ENCODE measurements around the gene DDX53.

The DDX53 gene

DNA sequence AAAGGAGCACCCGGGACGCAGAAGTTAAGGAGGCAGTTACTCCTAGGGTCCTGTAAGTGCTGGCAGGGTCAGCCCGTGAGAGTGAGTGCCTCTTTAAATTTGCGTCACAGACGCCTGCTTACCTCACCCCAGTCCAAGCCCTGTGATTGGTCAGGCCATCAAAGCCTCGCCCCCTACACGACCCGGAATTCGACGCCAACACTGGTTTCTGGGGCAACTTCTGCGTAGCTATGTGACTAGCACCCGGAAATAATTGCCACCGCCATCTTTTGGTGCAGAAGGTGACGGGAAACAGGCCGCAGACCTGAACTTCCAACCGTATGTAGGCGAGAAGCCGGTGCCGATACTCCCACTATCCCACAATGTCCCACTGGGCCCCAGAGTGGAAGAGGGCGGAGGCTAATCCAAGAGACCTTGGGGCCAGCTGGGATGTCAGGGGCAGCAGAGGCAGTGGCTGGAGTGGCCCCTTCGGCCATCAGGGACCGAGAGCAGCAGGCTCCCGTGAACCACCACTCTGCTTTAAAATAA, at the start of gene DDX53:
Gene DDX53 (plus strand): TSS at position 265 of the 528 bp plus-strand sequence. CDS start 98 bp downstream, at position 363.
- DNase-seq (ENCODE audit: low read depth in 2 of 2), result no peak

DNA sequence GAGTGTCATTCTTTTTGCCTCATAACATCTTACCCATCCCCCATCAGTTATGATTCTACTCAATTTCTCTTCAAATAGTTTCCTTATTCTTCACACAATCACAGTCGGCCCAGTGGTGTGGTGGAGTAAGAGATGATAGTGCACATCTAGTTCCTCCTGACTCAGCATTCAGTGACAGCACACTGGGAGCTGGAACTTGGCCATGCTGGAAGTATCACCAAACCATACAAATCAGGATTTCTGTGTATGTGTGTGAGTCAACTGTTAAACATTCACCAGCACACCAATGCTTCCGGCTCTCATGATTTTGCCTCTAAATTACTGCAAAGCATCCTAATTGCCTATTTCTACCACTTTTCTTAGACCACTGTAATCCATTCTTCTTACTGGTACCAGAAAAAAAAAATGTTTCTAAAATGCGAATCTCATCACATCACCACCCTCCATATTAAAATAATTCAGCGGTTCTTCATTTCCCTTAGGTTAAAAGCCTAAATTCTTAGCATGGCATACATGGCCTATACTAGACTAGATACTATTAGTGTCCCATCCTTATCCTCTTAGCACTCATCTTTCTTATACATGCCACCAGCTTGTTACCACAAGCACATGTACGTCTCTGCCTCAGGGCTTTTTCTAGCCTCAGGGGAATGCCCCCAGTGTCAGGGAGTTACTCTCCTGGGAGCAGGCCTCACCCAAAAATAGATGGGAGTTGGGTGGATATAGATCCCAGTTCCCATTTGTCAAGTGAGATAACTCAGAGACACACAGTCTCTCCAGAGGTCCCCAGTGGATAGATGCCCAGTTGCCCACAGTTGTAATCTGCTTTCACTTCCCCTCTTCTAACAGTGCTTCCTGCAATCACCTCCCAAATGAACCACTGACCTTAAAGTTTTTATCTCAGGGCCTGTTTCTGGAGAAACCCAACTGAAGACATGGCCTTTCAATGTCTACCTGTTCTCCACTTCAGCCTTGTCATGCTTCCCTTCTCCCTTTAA, 49.2 kb upstream of the DDX53 start:
- DNase-seq (ENCODE audit: low read depth in 2 of 2), result no peak

DNA sequence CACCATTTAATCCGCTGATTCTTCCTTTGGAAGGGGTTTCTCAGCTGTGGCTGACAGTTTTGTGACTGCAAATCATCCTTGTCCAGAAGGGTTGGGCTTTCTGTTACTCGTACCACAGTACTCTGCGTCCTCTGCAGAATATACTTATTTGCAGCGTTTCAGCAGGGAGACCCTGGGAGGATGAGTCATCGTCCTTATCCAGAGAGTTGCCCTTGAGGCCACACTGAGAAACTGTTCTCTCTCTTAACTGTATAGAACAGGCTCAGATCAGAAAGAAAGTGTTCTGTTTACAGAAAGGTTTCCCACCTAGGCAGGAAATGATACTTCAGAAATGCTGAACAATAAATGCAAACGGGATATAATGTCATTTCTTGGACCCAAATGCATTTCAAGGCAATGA, 47.8 kb upstream of the DDX53 start:
- no peak for DNase-seq (ENCODE audit: low read depth in 2 of 2)

DNA sequence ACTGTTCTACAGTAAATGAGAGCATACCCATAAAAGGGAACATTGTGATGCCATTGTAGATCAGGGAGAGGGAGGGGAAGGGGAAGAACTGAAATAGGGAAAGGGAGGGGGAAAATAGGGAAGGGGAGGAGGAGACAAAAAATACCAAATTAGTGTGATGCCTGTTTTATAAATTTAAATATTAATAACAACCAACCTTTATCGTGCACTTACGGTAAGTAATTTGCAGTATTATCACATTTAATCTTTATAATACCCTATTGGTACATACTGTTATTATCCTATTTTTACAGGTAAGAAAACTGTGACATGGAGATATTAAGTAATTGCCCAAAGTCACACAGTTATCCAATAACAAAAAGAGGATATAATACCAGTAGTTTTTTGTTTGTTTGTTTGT, 41.5 kb upstream of the DDX53 start:
- no peak for DNase-seq (ENCODE audit: low read depth in 2 of 2)

DNA sequence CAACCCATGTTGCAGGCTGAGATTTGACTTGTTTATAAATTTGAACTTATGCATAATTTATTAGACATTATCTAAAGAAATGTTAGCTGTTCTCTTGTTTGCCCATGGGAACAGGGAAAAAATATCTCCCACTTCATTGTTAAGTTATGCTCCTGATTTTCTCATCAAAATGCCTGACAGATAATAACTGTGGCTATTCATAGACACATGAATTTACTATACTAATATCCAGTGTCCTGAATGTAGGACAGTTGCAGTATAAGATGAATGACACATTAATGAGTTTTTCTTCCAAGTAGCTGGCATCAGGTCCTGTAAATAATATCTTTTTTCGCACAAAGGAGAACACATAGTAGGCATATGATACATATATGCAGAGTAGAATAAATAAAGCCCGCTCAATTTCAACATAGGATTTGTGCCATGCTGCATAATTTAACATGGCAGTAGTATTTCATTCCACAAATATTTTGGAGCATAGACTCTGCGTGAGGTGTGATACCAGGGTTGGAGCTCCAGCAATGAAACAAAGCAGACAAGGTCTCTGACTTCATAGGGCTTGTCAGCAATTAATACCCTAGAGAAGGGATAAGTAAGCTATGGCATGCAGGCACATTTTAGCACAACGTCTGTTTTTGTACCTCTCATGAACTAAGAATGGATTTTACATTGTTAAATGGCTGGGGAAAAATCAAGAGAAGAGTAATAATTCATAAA, 40.4 kb upstream of the DDX53 start:
- DNase-seq (ENCODE audit: low read depth in 2 of 2), result no peak

DNA sequence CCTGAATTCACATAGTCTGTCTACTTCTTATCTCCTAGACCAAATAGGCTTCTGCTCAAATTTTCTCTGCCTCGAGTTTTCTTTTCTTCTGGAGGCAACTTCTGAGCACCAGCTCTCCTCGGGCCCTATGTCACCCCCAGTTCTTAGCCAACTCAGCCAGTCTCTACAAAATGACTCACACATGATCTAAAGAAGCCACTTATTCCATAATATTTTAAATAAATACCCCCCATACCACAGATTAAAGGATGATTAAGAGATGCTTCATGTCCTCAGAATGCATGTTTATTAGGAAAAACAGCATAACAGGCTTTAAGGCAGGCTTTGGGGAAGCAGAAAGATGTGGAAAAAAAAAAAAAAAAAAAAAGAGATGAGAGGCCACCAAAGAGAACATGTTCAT, 36.6 kb upstream of the DDX53 start:
- DNase-seq (ENCODE audit: low read depth in 2 of 2), result no peak

DNA sequence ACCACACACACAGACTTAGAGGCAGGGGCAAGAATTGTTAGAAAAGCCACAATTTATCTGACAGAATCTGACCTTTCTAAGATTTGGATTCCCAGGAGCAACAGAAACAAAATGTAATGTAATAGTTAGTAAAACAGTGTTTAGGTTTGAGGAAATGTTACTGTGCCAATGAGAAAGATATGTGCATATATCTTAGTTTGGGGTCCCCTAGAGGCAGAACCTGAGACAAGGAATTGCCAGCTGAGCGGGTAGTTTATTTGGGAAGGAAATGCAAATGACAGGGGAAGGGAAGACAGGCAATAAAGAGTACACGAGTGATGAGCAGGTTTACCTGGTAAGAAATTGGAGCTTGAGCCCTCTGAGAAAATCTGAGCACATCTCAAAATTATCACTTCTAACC, 31.3 kb upstream of the DDX53 start:
- no peak for DNase-seq (ENCODE audit: low read depth in 2 of 2)

DNA sequence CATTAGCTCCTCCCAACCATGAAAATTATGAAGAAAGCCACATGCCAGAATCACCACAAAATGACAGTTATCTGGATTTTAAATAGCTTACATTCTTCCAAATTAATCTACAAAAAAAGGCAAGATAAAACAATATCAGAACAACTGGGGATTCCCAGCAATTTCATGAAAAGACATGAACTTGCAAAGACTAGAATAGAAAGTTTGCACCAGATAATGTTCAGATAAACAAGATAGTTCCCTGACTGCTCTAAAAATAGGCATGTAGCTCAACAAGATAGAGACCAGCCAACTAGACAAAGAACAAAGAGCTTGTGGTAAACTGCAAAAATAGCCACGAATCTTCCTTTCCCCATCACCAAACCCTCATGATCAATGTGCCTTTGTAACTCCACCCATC, 30.3 kb upstream of the DDX53 start:
- DNase-seq (ENCODE audit: low read depth in 2 of 2), result no peak

DNA sequence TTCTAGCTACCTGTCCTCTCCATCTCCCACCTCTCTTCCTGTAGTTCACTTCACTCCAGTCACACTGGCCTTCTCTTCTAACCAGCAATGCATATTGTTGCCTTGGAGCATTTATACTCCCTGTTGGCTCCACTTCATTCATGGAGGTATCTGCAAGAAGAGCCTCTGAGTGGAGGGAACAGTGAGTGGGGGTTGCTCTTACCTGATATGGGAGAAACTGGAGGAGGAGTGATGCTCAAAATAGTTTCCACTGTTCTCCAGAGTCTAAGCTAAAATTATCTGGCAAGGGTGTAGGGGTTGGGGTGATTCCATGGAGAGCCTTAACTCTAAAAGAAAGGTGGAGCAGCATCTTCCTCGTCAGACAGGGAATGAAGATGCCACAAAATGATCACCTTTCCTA, 28.9 kb upstream of the DDX53 start:
- no peak for DNase-seq (ENCODE audit: low read depth in 2 of 2)

DNA sequence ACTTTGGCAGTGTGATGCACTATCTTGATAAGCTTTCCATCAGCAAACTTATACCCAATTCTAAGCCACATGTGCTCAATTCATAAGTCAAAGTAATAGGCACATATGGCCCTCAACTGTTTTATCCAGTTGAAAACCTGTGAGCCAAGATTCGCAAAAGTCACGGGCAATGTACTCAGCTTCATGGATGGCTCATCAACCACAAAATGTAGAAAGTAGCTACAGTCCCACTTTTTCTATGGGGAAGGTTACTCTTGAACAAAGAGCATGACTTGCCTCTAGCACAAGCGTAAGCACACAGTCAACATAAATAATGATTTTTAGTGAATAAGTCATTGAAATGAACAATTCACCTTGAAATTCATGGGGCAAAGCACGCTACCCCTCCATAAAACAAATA, 25.1 kb upstream of the DDX53 start:
- DNase-seq (ENCODE audit: low read depth in 2 of 2), result no peak

DNA sequence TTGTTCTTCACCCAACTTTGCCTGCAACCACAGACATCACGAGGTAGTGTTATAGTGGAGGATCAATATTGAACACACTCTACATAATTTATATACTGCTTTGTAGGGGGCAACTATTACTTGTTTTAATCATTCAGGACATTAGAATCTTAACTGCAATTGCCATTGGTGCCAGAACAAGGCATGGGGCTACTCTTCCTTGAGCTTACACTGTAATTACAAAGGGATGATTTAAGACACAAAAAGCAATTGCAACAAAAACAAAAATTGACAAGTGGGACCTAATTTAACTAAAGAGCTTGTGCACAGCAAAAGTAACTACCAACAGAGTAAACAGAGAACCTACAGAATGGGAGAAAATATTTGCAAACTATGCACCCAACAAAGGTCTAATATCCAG, 24.0 kb upstream of the DDX53 start:
- DNase-seq (ENCODE audit: low read depth in 2 of 2), result no peak

DNA sequence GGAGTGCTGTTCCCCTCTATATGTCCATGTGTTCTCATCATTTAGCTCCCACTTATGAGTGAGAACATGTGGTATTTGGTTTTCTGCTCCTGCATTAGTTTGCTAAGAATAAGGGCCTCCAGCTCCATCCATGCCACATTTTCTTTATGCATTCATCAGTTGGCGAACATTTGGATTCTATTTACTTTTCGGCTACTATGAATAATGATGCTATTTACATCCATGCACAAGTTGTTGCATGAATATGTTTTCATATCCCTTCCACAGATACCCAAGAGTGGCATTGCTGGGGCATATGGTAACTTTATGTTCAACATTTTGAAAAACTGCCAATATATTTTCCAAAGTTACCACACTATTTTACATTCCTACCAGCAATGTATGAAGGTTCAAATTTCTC, 13.8 kb upstream of the DDX53 start:
- DNase-seq (ENCODE audit: low read depth in 2 of 2), result no peak

DNA sequence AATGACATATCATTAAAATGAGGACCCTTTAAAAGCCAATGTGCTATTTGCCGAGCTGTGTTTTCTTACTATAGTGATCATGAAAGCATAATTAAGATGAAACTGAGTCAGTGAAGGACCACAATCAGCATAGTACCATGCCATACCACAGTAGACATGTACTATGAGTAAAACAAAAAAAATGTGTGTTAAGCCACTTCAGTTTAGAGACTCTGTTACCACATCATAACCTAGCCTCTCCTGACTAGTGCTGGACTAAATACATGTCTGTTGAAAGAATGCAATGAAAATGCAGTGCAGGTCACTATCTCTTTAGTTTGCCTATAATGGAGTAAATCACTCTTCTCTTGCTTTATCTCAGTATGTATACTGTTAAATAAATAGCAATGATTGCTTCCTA, 12.3 kb upstream of the DDX53 start:
- no peak for DNase-seq (ENCODE audit: low read depth in 2 of 2)

DNA sequence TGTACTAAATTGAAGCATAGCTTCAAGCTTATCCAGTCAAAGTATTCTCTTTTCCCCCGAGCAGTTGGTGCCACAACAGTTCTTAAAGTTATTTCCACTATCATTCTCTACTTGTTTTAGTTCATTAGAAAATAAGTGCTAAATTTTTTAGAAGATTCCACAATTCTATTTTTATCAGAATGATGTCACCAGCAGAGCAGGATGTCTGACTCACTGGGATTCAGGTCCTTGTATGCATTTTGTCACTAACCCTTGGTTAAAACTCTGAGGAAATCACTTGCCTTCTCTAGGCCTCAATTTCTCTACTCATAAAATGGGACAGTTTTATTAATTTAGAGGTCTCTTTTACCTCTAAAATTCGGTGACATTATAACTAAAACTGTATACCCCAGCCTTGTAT, 3.4 kb downstream of the DDX53 start:
- no peak for DNase-seq (ENCODE audit: low read depth in 2 of 2)

DNA sequence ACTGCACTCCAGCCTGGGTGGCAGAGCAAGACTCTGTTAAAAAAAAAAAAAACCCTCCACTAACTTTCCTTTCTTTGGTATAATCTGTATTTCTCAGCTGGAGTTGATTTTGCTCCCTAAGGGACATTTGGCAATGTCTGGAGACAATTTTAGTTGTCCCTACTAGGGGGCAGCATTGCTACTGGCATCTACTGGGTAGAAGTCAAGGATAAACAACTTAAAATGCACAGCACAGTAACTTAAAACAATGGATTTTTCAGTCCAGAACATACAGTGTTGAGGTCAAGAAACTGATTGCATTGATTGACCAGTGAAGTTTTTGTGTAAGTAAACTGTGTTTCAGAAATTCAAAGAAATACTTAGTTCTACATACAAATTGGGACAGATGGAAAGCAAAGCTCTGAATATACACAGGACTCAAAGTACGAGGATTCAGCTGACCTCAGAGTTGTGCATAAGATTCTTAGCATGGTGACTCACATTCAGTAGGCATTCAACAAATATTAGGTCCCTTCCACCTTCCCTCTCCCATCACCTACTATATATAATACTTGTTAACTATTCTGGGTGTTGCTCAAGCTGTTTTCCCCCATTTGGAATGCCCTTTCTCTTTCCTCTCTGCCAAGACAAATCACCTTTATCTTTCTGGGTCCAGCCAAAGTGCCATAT, 8.8 kb downstream of the DDX53 start:
- DNase-seq (ENCODE audit: low read depth in 2 of 2), result no peak

DNA sequence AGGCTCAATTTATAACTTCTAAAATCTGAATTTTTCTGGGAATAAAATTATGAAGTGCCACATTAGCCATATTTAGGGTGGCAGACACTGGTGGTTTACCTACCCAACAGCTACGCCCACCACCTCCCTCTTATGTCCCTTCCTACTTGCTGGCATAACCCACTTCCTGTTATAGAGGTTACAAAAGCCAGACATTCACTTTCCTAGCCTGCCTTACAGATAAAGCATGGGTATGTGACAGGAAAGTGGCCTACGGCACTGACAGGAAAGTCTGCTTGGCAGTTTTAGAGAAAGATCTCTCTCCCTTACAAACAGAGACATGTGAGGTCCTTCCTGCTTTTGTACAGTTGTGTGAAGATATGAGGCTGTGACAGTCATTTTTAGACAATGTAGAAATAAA, 12.4 kb downstream of the DDX53 start:
- DNase-seq (ENCODE audit: low read depth in 2 of 2), result no peak

DNA sequence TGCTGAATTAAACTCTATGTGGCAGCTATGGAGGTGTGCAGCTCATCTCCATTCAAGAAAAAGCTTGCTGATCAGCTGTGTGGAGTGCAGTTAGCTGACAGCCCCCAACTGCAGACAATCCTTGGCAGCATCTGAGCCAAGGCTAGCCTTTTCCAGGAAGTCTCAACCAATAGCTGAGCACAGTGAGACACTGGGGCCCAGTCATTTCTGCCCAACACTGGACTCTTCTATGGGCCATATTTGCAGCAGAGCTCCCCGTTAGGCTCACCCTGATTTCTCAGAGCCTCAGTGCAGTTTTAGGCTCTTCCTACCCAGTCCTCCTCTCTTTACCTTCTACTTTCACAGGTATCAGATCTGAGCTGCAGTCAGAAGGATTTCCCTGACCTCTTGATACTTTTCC, 12.9 kb downstream of the DDX53 start:
- no peak for DNase-seq (ENCODE audit: low read depth in 2 of 2)

DNA sequence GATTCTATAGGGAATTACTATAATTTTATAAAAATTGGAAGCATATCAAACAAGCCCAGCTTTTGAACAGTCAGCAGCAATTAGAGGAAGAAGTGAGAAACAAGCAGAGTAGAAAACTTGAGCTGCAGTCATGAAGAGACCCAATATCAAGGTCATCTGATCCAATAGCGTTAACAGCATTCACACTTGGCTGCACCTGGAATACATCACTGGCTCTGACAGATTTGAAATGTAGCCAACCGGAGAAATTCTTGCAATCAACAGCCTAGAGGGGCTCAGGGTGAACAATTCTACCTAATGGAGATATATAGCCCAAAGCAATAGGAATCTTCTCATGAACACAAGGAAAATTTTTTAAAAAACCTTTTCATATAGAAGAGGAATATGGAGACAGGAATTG, 13.6 kb downstream of the DDX53 start:
- DNase-seq (ENCODE audit: low read depth in 2 of 2), result no peak

DNA sequence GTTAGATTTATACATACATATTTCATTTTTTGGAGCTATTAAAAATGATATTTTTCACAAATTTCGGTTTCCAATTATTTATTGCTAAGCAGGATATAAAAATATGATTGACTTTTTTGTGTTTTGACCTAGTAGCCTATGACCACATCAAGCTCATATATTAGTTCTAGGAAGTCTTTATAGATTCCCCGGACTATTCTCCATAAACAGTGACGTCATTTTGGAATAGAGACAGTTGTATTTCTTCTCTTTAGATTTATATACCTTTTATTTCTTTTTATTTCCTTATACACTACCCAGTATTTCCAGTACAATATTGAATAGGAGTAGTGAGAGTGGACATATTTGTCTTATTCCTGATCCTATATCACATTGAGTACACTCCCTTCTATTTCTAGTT, 31.8 kb downstream of the DDX53 start:
- DNase-seq (ENCODE audit: low read depth in 2 of 2), result no peak

DNA sequence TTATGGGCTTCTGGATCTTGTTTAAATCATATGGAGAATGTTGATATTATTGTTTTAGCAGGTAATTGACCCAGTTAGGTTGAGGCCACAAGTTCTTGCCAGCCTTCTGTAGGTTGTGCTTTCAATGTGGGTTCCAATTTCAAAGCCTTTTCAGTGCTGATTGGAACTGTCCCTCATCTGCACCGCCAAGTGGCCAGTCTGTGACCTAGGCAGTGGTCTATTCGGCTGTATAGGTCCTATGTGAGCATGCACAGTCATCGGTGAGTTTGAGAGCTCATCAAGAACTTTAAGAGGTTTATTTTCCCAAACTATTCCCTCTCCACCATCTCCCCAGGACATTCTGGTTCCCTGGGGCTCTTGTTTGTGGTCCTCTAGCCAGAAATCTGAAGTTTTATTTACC, 35.7 kb downstream of the DDX53 start:
- no peak for DNase-seq (ENCODE audit: low read depth in 2 of 2)

DNA sequence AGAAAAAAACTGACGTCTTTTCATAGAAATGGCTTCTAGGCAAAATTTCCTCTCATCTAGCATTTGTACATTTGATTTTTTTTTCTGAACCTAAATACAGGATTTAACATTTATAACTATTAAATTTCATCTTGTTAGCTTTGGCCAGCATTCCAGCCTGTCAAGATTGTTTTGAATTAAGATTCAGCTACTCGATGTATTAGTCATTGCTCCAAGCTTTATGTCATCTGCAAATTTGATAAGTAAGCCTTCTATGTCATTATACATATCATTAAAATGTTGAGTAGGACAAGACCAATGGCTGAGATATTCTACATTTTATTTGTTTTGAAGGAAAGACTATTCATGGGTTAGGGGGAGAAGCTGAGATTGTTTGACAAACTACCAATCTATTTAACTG, 46.7 kb downstream of the DDX53 start:
- no peak for DNase-seq (ENCODE audit: low read depth in 2 of 2)
